HEK293T (cell line): ENCODE data around the gene SPPL2A.

Source experiments
- CTCF ChIA-PET: fragments of 350-600 bp; formaldehyde crosslinking; extraction: SDS; loops from one replicate; lab custom pipeline; 2021; ENCODE audit warnings: antibody characterized with exemption, inconsistent platforms; lab: Yijun Ruan, JAX
- POLR2A ChIA-PET: fragments of 350-600 bp; formaldehyde crosslinking; extraction: SDS; loops from one replicate; lab custom pipeline; 2020; ENCODE audit warnings: antibody characterized with exemption, inconsistent platforms; lab: Yijun Ruan, JAX
- DNase-seq: peaks from one replicate; pipeline ENCODE4 v3.0.0; 2012; ENCODE audit warnings: mixed read lengths; ENCODE audit errors: extremely low spot score
- ARNT ChIP-seq: fragments of 450-650 bp; IDR thresholded peaks from 2 replicates; pipeline ENCODE4 v1.6.1; 2017; ENCODE audit warnings: mild to moderate bottlenecking
- BHLHE40 ChIP-seq: fragments of 450-650 bp; IDR thresholded peaks from 2 replicates; pipeline ENCODE4 v1.6.1; 2016; ENCODE audit warnings: mild to moderate bottlenecking, moderate library complexity, borderline replicate concordance
- CTBP1 ChIP-seq: fragments of 450-650 bp; IDR thresholded peaks from 2 replicates; pipeline ENCODE4 v1.6.1; 2016; ENCODE audit warnings: borderline replicate concordance
- ELF4 ChIP-seq: fragments of 450-650 bp; IDR thresholded peaks from 2 replicates; pipeline ENCODE4 v1.6.1; 2017; ENCODE audit warnings: antibody characterized with exemption
- FOXA1 ChIP-seq: fragments of 450-650 bp; IDR thresholded peaks from 2 replicates; pipeline ENCODE4 v1.6.1; 2016; ENCODE audit warnings: mild to moderate bottlenecking
- FOXK2 ChIP-seq: fragments of 450-650 bp; IDR thresholded peaks from 2 replicates; pipeline ENCODE4 v1.6.1; 2016; ENCODE audit warnings: mild to moderate bottlenecking
- FOXM1 ChIP-seq: fragments of 450-650 bp; IDR thresholded peaks from 2 replicates; pipeline ENCODE4 v1.6.1; 2017; ENCODE audit warnings: mild to moderate bottlenecking, borderline replicate concordance
- HDGF ChIP-seq: fragments of 450-650 bp; IDR thresholded peaks from 2 replicates; pipeline ENCODE4 v1.6.1; 2017; ENCODE audit warnings: antibody characterized with exemption, borderline replicate concordance
- L3MBTL2 ChIP-seq: fragments of 450-650 bp; conservative IDR thresholded peaks from 2 replicates; pipeline ENCODE4 v1.6.1; 2016; ENCODE audit warnings: mild to moderate bottlenecking
- LEF1 ChIP-seq: fragments of 450-650 bp; IDR thresholded peaks from 2 replicates; pipeline ENCODE4 v1.6.1; 2017; ENCODE audit warnings: mild to moderate bottlenecking, borderline replicate concordance
- NFRKB ChIP-seq: fragments of 450-650 bp; IDR thresholded peaks from 2 replicates; pipeline ENCODE4 v1.6.1; 2016; ENCODE audit warnings: mild to moderate bottlenecking, moderate library complexity
- SP1 ChIP-seq: fragments of 450-650 bp; IDR thresholded peaks from 2 replicates; pipeline ENCODE4 v1.6.1; 2017
- SUZ12 ChIP-seq: fragments of 450-650 bp; IDR thresholded peaks from 2 replicates; pipeline ENCODE4 v1.6.1; 2016; ENCODE audit warnings: mild to moderate bottlenecking
- TARDBP ChIP-seq: fragments of 450-650 bp; IDR thresholded peaks from 2 replicates; pipeline ENCODE4 v1.6.1; 2016
- ZNF384 ChIP-seq: fragments of 450-650 bp; IDR thresholded peaks from 2 replicates; pipeline ENCODE4 v1.6.1; 2016
- TF ChIP-seq, protein P1 (sequence below): fragments of 450-650 bp; IDR thresholded peaks from 2 replicates; pipeline ENCODE4 v1.6.1; 2016

SPPL2A gene

DNA sequence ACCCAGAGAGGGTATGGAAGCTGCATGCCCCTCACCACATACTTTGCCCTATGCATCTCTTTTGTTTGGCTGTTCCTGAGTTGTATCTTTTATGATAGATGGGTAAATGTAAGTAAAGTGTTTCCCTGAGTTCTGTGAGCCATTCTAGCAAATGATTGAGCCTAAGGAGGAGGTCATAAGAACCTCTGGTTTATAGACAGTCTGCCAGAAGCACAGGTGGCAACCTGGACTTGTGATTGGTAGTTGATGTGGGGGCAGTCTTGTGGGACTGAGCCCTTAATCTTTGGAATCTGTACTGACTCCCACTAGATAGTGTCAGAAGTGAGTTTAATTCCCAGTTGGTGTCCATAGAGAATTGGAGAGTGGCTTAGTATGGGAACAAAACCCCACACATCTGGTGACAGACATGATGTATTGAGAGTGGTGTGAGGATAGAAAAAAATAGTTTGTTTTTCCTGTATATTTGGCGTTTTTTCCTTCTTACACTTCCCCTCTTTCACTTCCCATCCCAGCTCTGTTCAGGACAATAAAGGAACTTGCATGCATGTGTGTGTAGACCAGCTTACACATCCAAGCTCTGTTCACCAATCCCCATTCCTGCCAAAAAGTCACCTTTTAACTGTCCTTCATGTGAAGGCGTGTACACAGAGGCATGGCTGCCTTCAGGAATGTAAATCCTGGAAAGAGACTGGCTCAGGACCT is 38.1 kb upstream of the SPPL2A start:
- POLR2A ChIA-PET: interaction anchor here (0.7 kb wide), 1 partner anchor 11 kb away, joined by 3 read pairs; no protein-coding TSS in a partner anchor
- CTCF ChIA-PET: no interaction called here
- no peak for TF ChIP-seq ARNT
- TF ChIP-seq TARDBP: no peak
- no peak for TF ChIP-seq BHLHE40
- TF ChIP-seq FOXK2: no peak
- TF ChIP-seq, protein P1, sequence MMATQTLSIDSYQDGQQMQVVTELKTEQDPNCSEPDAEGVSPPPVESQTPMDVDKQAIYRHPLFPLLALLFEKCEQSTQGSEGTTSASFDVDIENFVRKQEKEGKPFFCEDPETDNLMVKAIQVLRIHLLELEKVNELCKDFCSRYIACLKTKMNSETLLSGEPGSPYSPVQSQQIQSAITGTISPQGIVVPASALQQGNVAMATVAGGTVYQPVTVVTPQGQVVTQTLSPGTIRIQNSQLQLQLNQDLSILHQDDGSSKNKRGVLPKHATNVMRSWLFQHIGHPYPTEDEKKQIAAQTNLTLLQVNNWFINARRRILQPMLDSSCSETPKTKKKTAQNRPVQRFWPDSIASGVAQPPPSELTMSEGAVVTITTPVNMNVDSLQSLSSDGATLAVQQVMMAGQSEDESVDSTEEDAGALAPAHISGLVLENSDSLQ: no peak
- TF ChIP-seq ELF4: no peak
- TF ChIP-seq CTBP1: no peak
- TF ChIP-seq NFRKB: no peak
- TF ChIP-seq FOXM1: no peak
- no peak for TF ChIP-seq LEF1
- no peak for TF ChIP-seq SP1
- no peak for TF ChIP-seq L3MBTL2
- no peak for TF ChIP-seq FOXA1
- TF ChIP-seq HDGF: no peak
- TF ChIP-seq SUZ12: no peak
- no peak for TF ChIP-seq ZNF384
- DNase-seq: no peak

DNA sequence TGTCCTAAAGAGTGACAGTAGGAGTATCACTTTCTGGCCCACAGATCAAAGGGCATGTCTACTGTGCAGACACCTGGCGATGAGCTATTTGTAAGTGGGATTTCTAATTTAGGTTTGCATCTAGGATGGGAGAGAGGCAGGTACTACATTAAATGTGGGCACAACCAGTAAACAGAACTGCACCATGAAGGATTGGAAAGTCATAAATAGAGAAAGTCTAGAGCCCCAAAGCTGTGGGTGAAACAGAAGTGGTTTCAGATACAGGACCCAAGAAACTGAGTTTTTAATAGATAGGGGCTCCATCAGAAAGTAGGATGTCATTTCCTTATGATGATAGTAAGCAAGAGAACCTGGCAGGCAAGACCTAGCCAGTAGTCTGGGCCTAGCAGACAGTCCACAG is 35.2 kb upstream of the SPPL2A start:
- no peak for DNase-seq
- CTCF ChIA-PET: no interaction called here
- POLR2A ChIA-PET: no interaction called here
- no peak for TF ChIP-seq SP1
- TF ChIP-seq BHLHE40: no peak
- TF ChIP-seq FOXM1: no peak
- TF ChIP-seq SUZ12: no peak
- no peak for TF ChIP-seq LEF1
- no peak for TF ChIP-seq ARNT

DNA sequence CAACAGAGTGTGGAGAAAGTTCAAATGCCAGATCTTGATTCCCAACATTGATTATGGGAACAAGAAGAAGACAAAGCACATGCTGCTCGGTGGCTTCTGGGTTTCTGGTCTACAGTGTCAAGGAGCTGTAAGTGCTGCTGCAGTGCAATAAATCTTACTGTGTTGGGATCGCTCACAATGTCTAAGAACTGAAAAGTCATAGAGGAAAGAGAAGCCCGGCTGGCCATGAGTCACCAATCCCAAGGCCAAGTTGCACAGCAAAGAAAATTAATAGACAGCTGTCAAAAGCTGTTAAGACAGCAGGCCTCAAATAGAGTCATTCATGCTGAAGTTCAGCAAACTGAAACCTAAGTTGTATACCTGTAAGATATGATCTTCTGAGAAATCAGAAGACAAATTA is 33.2 kb upstream of the SPPL2A start:
- CTCF ChIA-PET: interaction anchor here (0.7 kb wide), 1 partner anchor 281 kb away, joined by 3 read pairs; no protein-coding TSS in a partner anchor
- TF ChIP-seq NFRKB: no peak
- no peak for TF ChIP-seq HDGF
- no peak for TF ChIP-seq BHLHE40
- TF ChIP-seq, protein P1: peak; percentile 35; the same call in 1 of the 2 replicates
- no peak for TF ChIP-seq FOXM1
- TF ChIP-seq SP1: no peak
- no peak for DNase-seq
- POLR2A ChIA-PET: no interaction called here

DNA sequence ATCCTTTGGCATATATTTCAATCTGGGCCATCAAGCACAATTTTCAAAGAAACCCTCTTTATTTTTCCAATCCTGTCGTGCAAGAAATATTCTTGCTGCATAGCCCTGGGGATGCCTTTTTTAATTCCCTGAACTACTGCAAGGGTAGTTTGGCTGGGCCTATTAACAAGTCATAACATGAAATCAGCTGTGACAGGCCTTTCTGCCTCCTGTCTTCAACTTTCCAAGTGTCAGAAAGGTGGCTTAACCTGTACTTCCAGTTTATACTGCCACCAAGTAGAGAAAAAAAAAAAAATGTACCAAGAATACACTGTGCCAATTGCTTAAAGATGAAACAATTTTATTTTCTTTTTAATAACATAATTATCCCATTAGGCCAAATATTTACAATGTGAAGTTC is 32.4 kb upstream of the SPPL2A start:
- CTCF ChIA-PET: no interaction called here
- TF ChIP-seq CTBP1: no peak
- TF ChIP-seq, protein P1: no peak
- TF ChIP-seq FOXK2: no peak
- no peak for TF ChIP-seq NFRKB
- TF ChIP-seq ZNF384: no peak
- no peak for TF ChIP-seq ARNT
- TF ChIP-seq FOXM1: no peak
- TF ChIP-seq FOXA1: no peak
- no peak for TF ChIP-seq SP1
- no peak for TF ChIP-seq ELF4
- TF ChIP-seq HDGF: no peak
- POLR2A ChIA-PET: no interaction called here
- DNase-seq: no peak

DNA sequence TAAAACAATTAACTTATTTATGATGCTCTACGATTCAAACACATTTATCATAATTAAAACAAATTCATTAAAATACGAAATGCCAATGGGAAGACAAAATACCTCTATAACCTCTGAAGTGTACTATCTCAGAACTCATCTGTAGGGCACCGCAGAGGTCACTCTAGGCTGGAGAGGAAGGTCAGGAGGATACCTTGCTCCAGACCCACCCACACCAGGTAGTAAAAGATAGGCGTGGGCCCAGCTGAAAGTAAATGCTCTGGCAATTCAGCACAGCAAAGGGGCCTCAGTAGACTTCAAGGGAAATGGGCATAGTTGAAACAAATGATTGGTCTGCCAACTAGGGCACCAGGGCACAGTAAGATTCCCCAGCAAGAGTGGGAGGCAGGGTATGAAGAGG is 26.0 kb upstream of the SPPL2A start:
- ChIA-PET POLR2A (no interaction called here), CTCF (no interaction called here)
- DNase-seq: no peak
- no peak for TF ChIP-seq BHLHE40
- no peak for TF ChIP-seq FOXA1
- no peak for TF ChIP-seq ARNT
- TF ChIP-seq, protein P1: no peak
- no peak for TF ChIP-seq ZNF384
- TF ChIP-seq HDGF: no peak
- no peak for TF ChIP-seq SP1
- TF ChIP-seq TARDBP: no peak

DNA sequence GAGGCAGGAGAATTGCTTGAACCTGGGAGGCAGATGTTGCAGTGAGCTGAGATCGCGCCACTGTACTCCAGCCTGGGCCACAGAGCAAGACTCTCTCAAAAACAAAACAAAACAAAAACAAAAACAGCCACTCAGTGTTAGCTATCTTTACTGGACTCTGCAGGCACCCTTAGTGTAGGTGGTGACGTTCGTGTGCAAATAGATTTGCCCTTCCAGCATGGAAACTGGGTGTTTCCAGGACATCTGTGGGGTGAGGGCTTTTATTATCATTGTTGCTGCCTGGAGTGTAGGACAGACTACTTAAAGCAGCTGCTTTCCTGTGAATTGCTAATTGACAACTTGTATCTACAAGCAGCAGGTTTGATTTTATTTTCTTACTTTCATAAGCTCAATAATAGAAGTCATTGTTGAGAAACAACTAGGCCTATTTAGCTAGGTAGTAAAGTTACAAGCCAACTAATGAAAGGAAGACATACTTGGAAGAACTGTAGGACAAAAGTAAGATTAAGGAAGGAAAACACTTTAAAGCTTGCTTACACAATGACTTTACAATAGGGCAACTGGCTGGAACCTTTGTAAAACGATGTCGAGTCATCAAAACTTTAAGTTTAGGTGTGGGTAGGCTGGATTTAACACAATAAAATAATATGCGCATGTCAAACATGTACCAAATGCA is 25.4 kb upstream of the SPPL2A start:
- DNase-seq: no peak
- POLR2A ChIA-PET: no interaction called here
- CTCF ChIA-PET: no interaction called here
- TF ChIP-seq ELF4: no peak
- no peak for TF ChIP-seq SUZ12
- no peak for TF ChIP-seq FOXA1
- no peak for TF ChIP-seq ARNT
- TF ChIP-seq, protein P1: no peak
- TF ChIP-seq FOXM1: no peak
- TF ChIP-seq NFRKB: no peak
- TF ChIP-seq ZNF384: no peak
- no peak for TF ChIP-seq TARDBP
- TF ChIP-seq L3MBTL2: no peak
- TF ChIP-seq BHLHE40: no peak
- no peak for TF ChIP-seq LEF1
- no peak for TF ChIP-seq SP1
- no peak for TF ChIP-seq CTBP1
- TF ChIP-seq FOXK2: no peak
- TF ChIP-seq HDGF: no peak
